Thoracic aorta (tissue), 2 donors: ENCODE measurements around the gene GPN2. TPM values are rescaled to one million over a fixed set of nuclear protein-coding genes. Genes with fewer than 3 reads are reported as not detected.
"Not testable (repeated sequence)": the region's sequence is repeated elsewhere in the genome, so short reads cannot be mapped to it uniquely, and the experiment has no call there.

Experiments used
- ATAC-seq: fragments of 150-250 bp; one replicate; pipeline ENCODE4 v1.8.0; 2017; ENCODE audit warnings: low read depth; ENCODE audit not compliant: insufficient number of reproducible peaks, low FRiP score
- DNase-seq: peaks from one replicate; pipeline ENCODE4 v3.0.0-alpha.2; 2020; ENCODE audit warnings: low spot score
- H3K27ac ChIP-seq, 2 donors: fragments of 200-600 bp; sonication (generic); 1 replicate in 1 of 2; 2 replicates in 1 of 2; pipeline ENCODE4 v1.5.1; 2016; ENCODE audit warnings: mild to moderate bottlenecking in 2 of 2, moderate library complexity in 2 of 2
- H3K27me3 ChIP-seq: fragments of 200-600 bp; sonication (generic); replicated peaks from 2 replicates; pipeline ENCODE4 v1.6.0; 2016; ENCODE audit warnings: mild to moderate bottlenecking; ENCODE audit not compliant: insufficient read depth
- H3K36me3 ChIP-seq: fragments of 200-600 bp; sonication (generic); one replicate; pipeline ENCODE4 v1.5.1; 2016
- H3K4me1 ChIP-seq, 2 donors: fragments of 200-600 bp; sonication (generic); 1 replicate in 1 of 2; 2 replicates in 1 of 2; pipeline versions ENCODE4 v1.5.1 to v1.6.0; 2016; ENCODE audit warnings: low read depth in 2 of 2, mild to moderate bottlenecking in 1 of 2; ENCODE audit not compliant: control insufficient read depth in 1 of 2
- H3K4me3 ChIP-seq: fragments of 200-600 bp; sonication (generic); 2 replicates; pipeline ENCODE4 v1.5.1; 2016; ENCODE audit warnings: mild to moderate bottlenecking
- H3K9me3 ChIP-seq: fragments of 200-600 bp; sonication (generic); 2 replicates; pipeline ENCODE4 v1.5.1; 2016
- CTCF ChIP-seq: fragments of 200-600 bp; sonication (generic); IDR thresholded peaks from one replicate; pipeline ENCODE4 v1.5.1; 2019; ENCODE audit warnings: antibody characterized with exemption
- total RNA-seq, 2 donors: library from RNA; depleted of rRNA; stranded (reverse); fragments of >200 nt; gene quantifications; one replicate each; pipeline versions ENCODE4 v1.1.0 to v1.2.3, GENCODE V29; 2016

Gene GPN2
- total RNA-seq, 2 donors from 2014 or later, result 8.8 to 15.0 TPM

- Histone ChIP-seq H3K36me3 (peaks cover 23% of the 10 kb centered on the region), H3K4me3 (no peak overlapping the region), H3K4me1 (no peaks in the 10 kb centered on the region), H3K27me3 (no peaks in the 10 kb centered on the region), H3K27ac (no peak overlapping the region), H3K9me3 (no peaks in the 10 kb centered on the region)
- DNase-seq (peak; percentile 83), ATAC-seq (peak; percentile 87)
- peak; percentile 86 for TF ChIP-seq CTCF
These were observed 36.9 kb downstream of the GPN2 start for GRCh38 chr1:26853156-26853555.

GRCh38 chr1:26852701-26853100 is 37.4 kb downstream of the GPN2 start:
- Histone ChIP-seq H3K4me3 (no peak overlapping the region), H3K27ac (no peak overlapping the region), H3K27me3 (no peaks in the 10 kb centered on the region), H3K36me3 (peaks cover 26% of the 10 kb centered on the region), H3K9me3 (no peaks in the 10 kb centered on the region), H3K4me1 (no peaks in the 10 kb centered on the region)
- DNase-seq (no peak), ATAC-seq (no peak)
- TF ChIP-seq CTCF, result no peak

- no peak for TF ChIP-seq CTCF
- Histone ChIP-seq H3K27me3 (no peaks in the 10 kb centered on the region), H3K9me3 (no peaks in the 10 kb centered on the region), H3K36me3 (peaks cover 34% of the 10 kb centered on the region), H3K4me1 (no peaks in the 10 kb centered on the region), H3K4me3 (no peak overlapping the region), H3K27ac (no peak overlapping the region)
- no peak for DNase-seq
- no peak for ATAC-seq
These were observed 38.9 kb downstream of the GPN2 start for GRCh38 chr1:26851106-26851684.

- TF ChIP-seq CTCF, result no peak
- no peak overlapping the region for H3K4me3 ChIP-seq
- no peaks in the 10 kb centered on the region for H3K27me3 ChIP-seq
- no peaks in the 10 kb centered on the region for H3K9me3 ChIP-seq
- peak overlapping the region in 1 of 2 donors; percentile 60 for H3K27ac ChIP-seq
- H3K4me1 ChIP-seq, result no peaks in the 10 kb centered on the region
- ATAC-seq (peak; percentile 7), DNase-seq (no peak)
- peaks cover 30% of the 10 kb centered on the region for H3K36me3 ChIP-seq
These were observed 40.9 kb downstream of the GPN2 start for GRCh38 chr1:26848941-26849774.

- TF ChIP-seq CTCF, result no peak
- no peaks in the 10 kb centered on the region for H3K27me3 ChIP-seq
- no peaks in the 10 kb centered on the region for H3K9me3 ChIP-seq
- no peak overlapping the region for H3K4me3 ChIP-seq
- DNase-seq, result no peak
- peak overlapping the region in 1 of 2 donors; percentile 60 for H3K27ac ChIP-seq
- H3K36me3 ChIP-seq, result peaks cover 27% of the 10 kb centered on the region
- H3K4me1 ChIP-seq, result no peaks in the 10 kb centered on the region
- ATAC-seq, result no peak
These were observed 41.6 kb downstream of the GPN2 start for GRCh38 chr1:26848499-26848898.

GRCh38 chr1:26847826-26848225 is 42.3 kb downstream of the GPN2 start:
- H3K27ac ChIP-seq, result not testable (repeated sequence)

More at GRCh38 chr1:26847826-26848225, 42.3 kb downstream of the GPN2 start:
- not testable (repeated sequence) for DNase-seq, H3K27me3 ChIP-seq, H3K9me3 ChIP-seq, H3K4me1 ChIP-seq, H3K4me3 ChIP-seq, ATAC-seq
- H3K36me3 ChIP-seq, result peaks cover 27% of the 10 kb centered on the region
